ENCODE data around the gene SERINC3.

SERINC3 gene

DNA sequence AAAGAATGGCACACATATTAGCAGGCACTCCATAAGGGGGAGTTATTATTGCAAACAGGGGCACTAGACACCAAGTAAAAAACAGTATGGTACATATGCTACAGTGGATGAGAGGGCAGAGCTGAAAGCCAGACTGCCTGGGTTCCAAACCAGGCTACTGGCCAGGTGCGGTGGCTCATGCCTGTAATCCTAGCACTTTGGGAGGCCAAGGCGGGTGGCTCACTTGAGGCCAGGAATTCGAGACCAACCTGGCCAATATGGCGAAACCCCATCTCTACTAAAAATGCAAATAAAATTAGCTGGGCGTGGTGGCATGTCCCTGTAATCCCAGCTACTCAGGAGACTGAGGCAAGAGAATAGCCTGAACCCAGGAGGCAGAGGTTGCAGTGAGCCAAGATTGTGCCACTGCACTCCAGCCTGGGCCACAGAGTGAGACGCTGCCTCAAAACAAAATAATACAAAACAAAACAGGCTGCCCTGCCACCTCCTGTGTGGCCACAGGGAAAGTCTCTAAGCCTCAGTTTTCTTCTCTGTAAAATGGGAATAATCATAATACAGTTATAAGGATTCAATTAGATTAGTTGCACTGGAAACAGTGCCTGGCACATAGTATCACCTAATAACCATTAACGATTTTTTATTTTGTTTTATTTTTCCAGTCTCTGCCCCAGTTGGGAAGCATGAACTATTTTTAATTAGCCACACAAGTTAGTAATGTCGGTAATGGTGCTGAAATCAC lies 53.7 kb downstream of the SERINC3 start:
- no peaks in the 10 kb centered on the region for H3K36me3 ChIP-seq
- H3K9me3 ChIP-seq, result no peaks in the 10 kb centered on the region
- no peak overlapping the region for H3K27ac ChIP-seq
- no peaks in the 10 kb centered on the region for H3K4me1 ChIP-seq
- TF ChIP-seq, protein P1, sequence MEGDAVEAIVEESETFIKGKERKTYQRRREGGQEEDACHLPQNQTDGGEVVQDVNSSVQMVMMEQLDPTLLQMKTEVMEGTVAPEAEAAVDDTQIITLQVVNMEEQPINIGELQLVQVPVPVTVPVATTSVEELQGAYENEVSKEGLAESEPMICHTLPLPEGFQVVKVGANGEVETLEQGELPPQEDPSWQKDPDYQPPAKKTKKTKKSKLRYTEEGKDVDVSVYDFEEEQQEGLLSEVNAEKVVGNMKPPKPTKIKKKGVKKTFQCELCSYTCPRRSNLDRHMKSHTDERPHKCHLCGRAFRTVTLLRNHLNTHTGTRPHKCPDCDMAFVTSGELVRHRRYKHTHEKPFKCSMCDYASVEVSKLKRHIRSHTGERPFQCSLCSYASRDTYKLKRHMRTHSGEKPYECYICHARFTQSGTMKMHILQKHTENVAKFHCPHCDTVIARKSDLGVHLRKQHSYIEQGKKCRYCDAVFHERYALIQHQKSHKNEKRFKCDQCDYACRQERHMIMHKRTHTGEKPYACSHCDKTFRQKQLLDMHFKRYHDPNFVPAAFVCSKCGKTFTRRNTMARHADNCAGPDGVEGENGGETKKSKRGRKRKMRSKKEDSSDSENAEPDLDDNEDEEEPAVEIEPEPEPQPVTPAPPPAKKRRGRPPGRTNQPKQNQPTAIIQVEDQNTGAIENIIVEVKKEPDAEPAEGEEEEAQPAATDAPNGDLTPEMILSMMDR (IDR thresholded peaks at IDR 0.05), result no peak
- no peak overlapping the region for H3K4me3 ChIP-seq
- intact Hi-C loops (cut with DNase I; ENCODE audit: low total_unique reads), result loop anchor here (10.0 kb wide), 1 partner anchor 83 kb away; no protein-coding TSS in a partner anchor
- no peaks in the 10 kb centered on the region for H3K27me3 ChIP-seq
- no peak for DNase-seq

DNA sequence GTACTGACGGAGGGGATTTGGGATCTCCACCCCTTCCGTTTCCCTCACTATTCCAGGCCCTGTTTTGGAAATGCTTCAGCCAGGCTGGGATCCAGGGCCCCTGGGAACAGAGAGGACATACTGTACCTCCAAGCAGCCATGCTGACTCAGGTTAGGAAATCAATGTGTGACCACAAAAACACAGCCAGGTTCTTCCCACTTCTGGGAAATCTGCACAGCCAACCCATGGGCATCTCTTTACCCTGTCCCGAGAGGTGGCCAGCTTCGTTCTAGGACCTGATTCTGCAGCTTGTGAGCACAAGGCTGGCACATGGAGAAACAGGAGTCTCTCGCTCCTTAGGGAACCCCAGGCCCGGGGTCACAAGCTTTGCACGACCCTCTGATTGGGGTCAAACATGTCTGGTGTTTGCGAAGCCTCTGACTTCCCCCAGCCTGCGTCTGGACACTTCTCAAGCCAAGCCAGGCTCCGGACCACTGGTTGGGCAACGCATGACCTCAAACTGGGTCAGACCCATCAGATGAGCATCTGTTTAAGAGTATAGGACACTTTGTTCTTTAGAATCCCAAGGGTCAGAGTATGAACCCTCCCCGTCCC lies 54.5 kb downstream of the SERINC3 start:
- intact Hi-C loops (cut with DNase I; ENCODE audit: low total_unique reads), result loop anchor here (10.0 kb wide), 1 partner anchor 83 kb away; no protein-coding TSS in a partner anchor
- H3K27me3 ChIP-seq, result no peaks in the 10 kb centered on the region
- no peak overlapping the region for H3K4me3 ChIP-seq
- TF ChIP-seq, protein P1 (IDR thresholded peaks at IDR 0.05), result no peak
- peak; percentile 75 to 76 for DNase-seq
- H3K9me3 ChIP-seq, result no peaks in the 10 kb centered on the region
- H3K4me1 ChIP-seq, result no peaks in the 10 kb centered on the region
- H3K36me3 ChIP-seq, result no peaks in the 10 kb centered on the region
- H3K27ac ChIP-seq, result no peak overlapping the region

DNA sequence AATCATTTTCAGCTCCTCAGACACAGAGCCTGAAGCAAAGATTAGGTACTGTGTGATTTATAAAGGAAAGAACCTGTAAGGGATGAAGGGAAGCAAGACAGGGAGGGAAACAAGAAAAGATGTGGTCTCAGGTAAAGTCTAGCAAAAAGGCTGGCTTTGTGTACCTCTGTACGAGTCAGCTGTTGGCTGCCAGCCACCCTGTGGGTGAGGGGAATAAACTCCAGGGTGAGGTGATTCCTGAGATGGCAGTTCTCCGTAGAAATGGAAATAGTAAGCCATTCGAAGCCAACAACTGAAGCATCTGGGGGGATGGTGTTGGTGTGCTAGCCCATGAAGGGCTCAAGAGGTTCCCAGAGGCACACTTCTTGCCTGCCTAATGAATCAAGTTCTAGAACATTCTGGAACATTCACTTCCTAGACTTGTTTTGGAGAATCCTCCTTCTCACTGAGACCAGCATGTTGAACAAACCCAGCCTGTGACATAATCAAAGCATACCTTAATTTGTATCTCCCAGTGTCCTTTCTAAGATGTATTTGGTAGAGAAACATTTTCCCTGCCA lies 56.8 kb downstream of the SERINC3 start:
- Histone ChIP-seq H3K27ac (no peak overlapping the region), H3K36me3 (no peaks in the 10 kb centered on the region), H3K9me3 (no peaks in the 10 kb centered on the region), H3K4me1 (no peaks in the 10 kb centered on the region), H3K27me3 (no peaks in the 10 kb centered on the region), H3K4me3 (no peak overlapping the region)
- intact Hi-C loops (cut with DNase I; ENCODE audit: low total_unique reads), result loop anchor here (10.0 kb wide), 1 partner anchor 80 kb away; no protein-coding TSS in a partner anchor
- DNase-seq, result no peak
- TF ChIP-seq, protein P1 (IDR thresholded peaks at IDR 0.05), result no peak

DNA sequence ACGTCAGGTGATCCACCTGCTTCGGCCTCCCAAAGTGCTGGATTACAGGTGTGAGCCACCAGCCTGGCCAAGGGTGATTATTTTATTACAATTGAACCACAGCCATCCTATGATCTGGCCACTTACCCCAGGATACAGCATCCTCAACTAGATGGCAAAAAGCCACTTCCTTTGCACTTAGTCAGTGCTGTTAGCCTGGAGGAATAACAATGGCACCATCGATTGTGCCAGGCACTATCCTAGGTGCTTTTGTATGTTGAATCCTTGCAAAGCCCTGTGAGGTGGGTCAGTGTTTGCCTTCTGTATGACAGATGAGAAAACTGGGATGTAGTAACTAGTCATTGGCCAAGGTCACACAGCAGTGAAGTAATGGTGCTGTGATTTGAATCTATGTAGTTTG lies 57.4 kb downstream of the SERINC3 start:
- Histone ChIP-seq H3K4me3 (no peak overlapping the region), H3K27me3 (no peaks in the 10 kb centered on the region), H3K36me3 (no peaks in the 10 kb centered on the region), H3K27ac (no peak overlapping the region), H3K9me3 (no peaks in the 10 kb centered on the region), H3K4me1 (no peaks in the 10 kb centered on the region)
- intact Hi-C loops (cut with DNase I; ENCODE audit: low total_unique reads), result loop anchor here (10.0 kb wide), 1 partner anchor 80 kb away; no protein-coding TSS in a partner anchor
- no peak for DNase-seq
- TF ChIP-seq, protein P1 (IDR thresholded peaks at IDR 0.05), result no peak

DNA sequence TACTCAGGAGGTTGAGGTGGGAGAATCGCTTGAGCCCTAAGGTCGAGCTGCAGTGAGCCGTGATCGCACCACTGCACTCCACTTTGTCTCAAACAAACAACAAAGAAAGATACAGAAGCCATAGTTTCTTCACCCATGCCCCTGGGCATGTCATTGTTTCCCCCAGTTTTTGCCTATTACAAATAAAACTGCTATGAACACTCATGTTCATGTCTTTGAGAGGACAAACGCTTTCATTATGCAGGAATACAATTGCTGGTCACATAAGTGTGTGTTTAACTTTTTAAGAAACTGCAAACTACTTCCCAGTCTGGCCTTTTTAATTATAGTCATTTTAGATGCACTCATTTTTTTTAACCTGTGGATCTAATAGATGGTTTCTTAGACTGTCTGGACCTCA lies 58.4 kb downstream of the SERINC3 start:
- Histone ChIP-seq H3K36me3 (no peaks in the 10 kb centered on the region), H3K27me3 (no peaks in the 10 kb centered on the region), H3K27ac (no peak overlapping the region), H3K4me1 (no peaks in the 10 kb centered on the region), H3K9me3 (no peaks in the 10 kb centered on the region), H3K4me3 (no peak overlapping the region)
- DNase-seq, result no peak
- TF ChIP-seq, protein P1 (IDR thresholded peaks at IDR 0.05), result no peak
- intact Hi-C loops (cut with DNase I; ENCODE audit: low total_unique reads), result loop anchor here (10.0 kb wide), 1 partner anchor 79 kb away; no protein-coding TSS in a partner anchor

Measured in tibial artery (tissue), 4 donors.